Left colon (tissue), 2 donors: ENCODE results near the gene ALMS1. TPM values are rescaled to one million over a fixed set of nuclear protein-coding genes. Genes with fewer than 3 reads are reported as not detected.
"Not testable (repeated sequence)": the region's sequence is repeated elsewhere in the genome, so short reads cannot be mapped to it uniquely, and the experiment has no call there.

ENCODE experiments used
- ATAC-seq: fragments of 200-7000 bp; cut with Tn5 transposase; one replicate; pipeline ENCODE4 v1.9.1; 2020; ENCODE audit warnings: mild to moderate bottlenecking, moderate library complexity
- DNase-seq, 2 donors: peaks; one replicate each; pipeline ENCODE4 v3.0.0-alpha.2; 2020
- intact Hi-C, 2 donors: fragments of 100-400 bp; cut with DNase I in 1 of 2; cut with micrococcal nuclease in 1 of 2; formaldehyde crosslinking; loops; one replicate each; pipeline versions ENCODE4 v1.11.2 to v1.14.0; 2022; cut with DNase I, micrococcal nuclease
- total RNA-seq, 2 donors: library from RNA; stranded (reverse); fragmentation: NEBNext Ultra II Directional; extraction: Animal tissue kit (Norgen Biotek cat#: 25700); gene quantifications; one replicate each; pipeline ENCODE4 v1.2.1, GENCODE V29; 2021
- donor health status: DM: no; HTN: no; CAD: no.
- donor health status: DM: yes; HTN: yes; CAD: no.

The ALMS1 gene
- total RNA-seq, 2 donors from 2014 or later = 11.2 to 14.8 TPM

DNA sequence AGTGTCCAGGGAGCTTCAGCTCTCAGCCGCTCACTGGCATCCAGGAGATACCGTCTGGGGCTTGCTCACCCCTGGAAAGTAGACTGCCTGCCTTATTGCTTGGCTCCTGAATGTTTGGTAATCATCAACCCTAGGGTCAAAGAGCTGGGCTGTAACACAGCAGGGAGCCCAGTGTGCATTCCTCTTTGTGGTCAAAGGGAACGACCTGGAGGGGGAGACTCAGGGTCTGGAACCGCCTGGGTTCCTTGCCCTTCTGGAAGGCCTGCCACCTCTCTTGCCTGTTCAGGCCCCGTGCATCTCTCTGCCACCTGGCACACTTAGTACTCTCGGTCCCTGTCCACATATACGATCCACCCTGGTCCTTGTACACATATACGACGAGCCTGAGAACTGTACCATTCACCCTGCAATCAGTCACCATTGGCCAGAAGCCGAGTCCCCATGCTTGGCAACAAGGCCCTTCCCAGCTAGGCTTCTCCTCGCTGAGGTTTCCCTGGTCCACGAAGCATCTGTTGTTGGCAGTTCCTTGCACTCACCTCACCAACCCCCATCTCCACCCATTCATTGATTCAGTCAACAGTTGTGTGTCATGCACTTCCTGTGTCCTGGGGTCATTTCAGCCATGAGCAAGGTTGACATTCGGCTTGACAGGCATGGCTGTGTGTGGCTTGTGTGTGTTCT is 256.8 kb downstream of the ALMS1 start, which contains the start of gene NAT8:
TSS of gene NAT8 (minus strand) at position 85 of the 681 bp plus-strand sequence. CDS start 794 bp downstream, outside the sequence.
- DNase-seq = no peak

DNA sequence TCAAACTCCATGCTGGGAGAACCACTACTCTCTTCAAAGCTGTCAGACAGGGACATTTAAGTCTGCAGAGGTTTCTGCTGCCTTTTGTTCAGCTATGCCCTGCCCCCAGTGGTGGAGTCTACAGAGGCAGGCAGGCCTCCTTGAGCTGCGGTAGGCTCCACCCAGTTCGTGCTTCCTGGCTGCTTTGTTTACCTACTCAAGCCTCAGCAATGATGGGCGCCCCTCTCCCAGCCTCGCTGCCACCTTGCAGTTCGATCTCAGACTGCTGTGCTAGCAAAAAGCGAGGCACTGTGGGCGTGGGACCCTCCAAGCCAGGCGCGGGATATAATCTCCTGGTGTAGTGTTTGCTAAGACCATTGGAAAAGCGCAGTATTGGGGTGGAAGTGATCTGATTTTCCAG is 262.1 kb downstream of the ALMS1 start:
- intact Hi-C loops, DNase-seq, ATAC-seq: not testable (repeated sequence)

More for the DNA sequence above, 256.8 kb downstream of the ALMS1 start, which contains the start of gene NAT8:
- intact Hi-C loops = no loop called here
- ATAC-seq = peak; percentile 31

DNA sequence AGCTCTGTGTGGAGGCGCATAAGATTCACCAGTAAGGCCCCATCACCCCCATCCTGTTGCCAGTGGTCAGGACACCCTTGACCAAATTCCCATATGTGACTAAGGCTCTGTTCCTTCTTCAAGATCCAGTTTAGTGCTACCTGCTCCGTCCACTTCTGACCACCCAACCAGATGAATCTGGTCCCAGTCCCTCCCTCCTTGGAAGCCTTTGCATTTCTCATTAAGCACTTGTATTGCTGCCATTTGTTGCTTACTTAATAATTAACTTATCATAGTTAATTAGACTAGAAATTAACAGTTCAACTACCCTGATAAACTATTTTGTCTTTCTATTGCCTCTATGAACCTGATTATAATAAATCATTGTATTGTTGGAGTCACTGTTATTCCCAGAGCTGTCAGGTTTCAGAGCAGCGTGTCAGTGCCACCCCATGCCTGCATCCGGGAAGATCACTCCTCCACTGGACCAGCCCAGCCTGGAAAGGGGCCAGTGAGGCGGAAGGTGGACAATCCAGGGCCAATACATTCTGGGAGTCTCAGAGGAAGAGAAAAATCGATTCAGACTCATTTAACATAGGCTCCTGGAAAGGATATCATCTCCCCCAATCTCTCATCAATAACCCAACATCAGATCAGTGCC is 266.1 kb downstream of the ALMS1 start:
- intact Hi-C loops = no loop called here
- ATAC-seq = no peak
- no peak for DNase-seq

DNA sequence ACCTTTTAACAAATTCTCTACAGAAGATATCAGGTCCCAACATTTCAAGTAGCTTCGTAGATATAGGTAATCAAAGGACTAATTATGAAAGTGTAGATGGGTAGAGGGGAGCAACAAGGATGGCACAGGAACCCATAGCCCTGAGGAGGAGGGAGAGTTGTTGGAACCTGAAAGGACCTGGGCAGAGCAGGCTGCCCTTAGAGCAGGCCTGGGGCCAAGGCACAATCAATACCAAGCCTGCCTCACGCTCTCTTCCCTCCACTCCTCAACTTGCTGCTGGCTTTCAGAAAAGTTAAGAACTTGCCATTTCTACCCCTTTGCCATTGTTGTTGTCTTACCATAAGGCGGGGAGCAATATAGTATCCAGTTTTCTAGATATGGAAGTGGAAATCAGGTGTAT is 266.7 kb downstream of the ALMS1 start:
- intact Hi-C loops = no loop called here
- ATAC-seq = no peak
- no peak for DNase-seq

DNA sequence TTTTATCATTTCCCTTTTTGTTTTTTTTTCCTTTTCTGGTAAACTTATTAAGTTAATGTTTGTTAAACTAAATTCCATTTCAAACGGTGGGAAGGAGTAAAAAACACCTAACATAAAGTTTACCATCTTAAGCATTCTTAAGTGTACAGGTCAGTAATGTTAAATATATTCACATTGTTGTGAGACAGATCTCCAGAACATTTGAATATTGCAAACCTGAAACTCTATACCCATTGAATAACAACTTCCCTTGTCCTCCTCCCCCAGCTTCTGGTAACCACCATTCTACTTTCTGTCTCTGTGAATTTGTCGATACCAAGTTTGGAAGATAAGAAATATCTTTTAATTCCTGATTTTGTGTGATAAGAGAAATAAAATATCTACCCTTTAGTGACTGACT is 268.5 kb downstream of the ALMS1 start:
- no peak for DNase-seq
- no peak for ATAC-seq
- intact Hi-C loops = no loop called here

Other genes with a start within 250 kb of the ALMS1 start
- under 1 TPM in 1 of 2 donors, not detected in 1; 0.08 TPM for gene NOTO, start 183.3 kb upstream of the ALMS1 start, total RNA-seq
- 10 to 100 TPM in 1 of 2 donors, 1 to 10 TPM in 1; 9.2 to 14.4 TPM for gene SMYD5, start 171.6 kb upstream of the ALMS1 start, total RNA-seq
- 10 to 100 TPM; 40.2 to 51.9 TPM for gene PRADC1, start 152.6 kb upstream of the ALMS1 start, total RNA-seq
- gene CCT7, start 151.5 kb upstream of the ALMS1 start, total RNA-seq = 100 to 1,000 TPM; 120 to 140 TPM
- 1 to 10 TPM; 2.1 to 2.5 TPM for gene FBXO41, start 101.4 kb upstream of the ALMS1 start, total RNA-seq
- not detected for gene EGR4, start 92.3 kb upstream of the ALMS1 start, total RNA-seq